Activated T-cell treated with anti-CD3 and anti-CD28 coated beads, Interleukin-2, amount 50 U/mL, for 72 hours (primary cell): ENCODE results near the gene OPRL1. TPM values are rescaled to one million over a fixed set of nuclear protein-coding genes. Genes with fewer than 3 reads are reported as not detected.
"Not testable (repeated sequence)": the region's sequence is repeated elsewhere in the genome, so short reads cannot be mapped to it uniquely, and the experiment has no call there.

Source experiments
- ATAC-seq, 2 donors: fragments of 150-1000 bp; cut with Tn5 transposase; replicated peaks in 1 of 2; 2 replicates each; pipeline ENCODE4 v1.10.0; 2021; ENCODE audit warnings: moderate library complexity in 2 of 2, mild to moderate bottlenecking in 1 of 2
- DNase-seq, 2 donors: peaks; one replicate each; pipeline ENCODE4 v3.0.0; 2021 to 2022; ENCODE audit warnings: mixed read lengths in 1 of 2
- H3K27ac Mint-ChIP-seq: one replicate; pipeline ENCODE4 v1.8.0; 2022; ENCODE audit warnings: mild to moderate bottlenecking, moderate library complexity, mixed read lengths
- H3K27me3 Mint-ChIP-seq: one replicate; pipeline ENCODE4 v1.8.0; 2022; ENCODE audit warnings: low read depth, mixed read lengths
- H3K36me3 Mint-ChIP-seq, 2 donors: one replicate each; pipeline ENCODE4 v1.8.0; 2022; ENCODE audit warnings: mixed read lengths in 2 of 2, mild to moderate bottlenecking in 1 of 2; ENCODE audit not compliant: insufficient read depth in 2 of 2
- H3K4me1 Mint-ChIP-seq: one replicate; pipeline ENCODE4 v1.8.0; 2022; ENCODE audit warnings: low read depth, mixed read lengths
- H3K4me3 Mint-ChIP-seq, 2 donors: one replicate each; pipeline ENCODE4 v1.8.0; 2022; ENCODE audit warnings: mild to moderate bottlenecking in 2 of 2, mixed read lengths in 2 of 2, moderate library complexity in 2 of 2
- H3K9me3 Mint-ChIP-seq, 2 donors: one replicate each; pipeline ENCODE4 v1.8.0; 2022; ENCODE audit warnings: mixed read lengths in 2 of 2
- total RNA-seq, 2 donors: library from RNA; stranded (reverse); gene quantifications; one replicate each; pipeline ENCODE4 v1.2.3, GENCODE V29; 2022

OPRL1 gene
- total RNA-seq, 2 donors from 2014 or later = 1.3 to 1.7 TPM

- Mint-ChIP-seq H3K27me3 (no peaks in the 10 kb centered on the region), H3K4me3 (no peak overlapping the region), H3K36me3 (no peaks in the 10 kb centered on the region), H3K4me1 (no peaks in the 10 kb centered on the region), H3K9me3 (no peaks in the 10 kb centered on the region), H3K27ac (no peak overlapping the region)
- DNase-seq (no peak), ATAC-seq (no peak)
These were observed 34.6 kb downstream of the OPRL1 start for GRCh38 chr20:64114356-64114971.

- H3K9me3 Mint-ChIP-seq = no peaks in the 10 kb centered on the region
- peaks cover 6% of the 10 kb centered on the region for H3K4me1 Mint-ChIP-seq
- ATAC-seq (no peak), DNase-seq (no peak)
- no peaks in the 10 kb centered on the region for H3K36me3 Mint-ChIP-seq
- no peak overlapping the region for H3K27ac Mint-ChIP-seq
- H3K4me3 Mint-ChIP-seq = no peak overlapping the region
- H3K27me3 Mint-ChIP-seq = no peaks in the 10 kb centered on the region
These were observed 35.5 kb downstream of the OPRL1 start for GRCh38 chr20:64115171-64115911.

GRCh38 chr20:64116016-64116415 is 36.1 kb downstream of the OPRL1 start:
- Mint-ChIP-seq H3K36me3 (no peaks in the 10 kb centered on the region), H3K27ac (no peak overlapping the region), H3K4me3 (no peak overlapping the region), H3K9me3 (no peaks in the 10 kb centered on the region), H3K27me3 (no peaks in the 10 kb centered on the region), H3K4me1 (peaks cover 9% of the 10 kb centered on the region)
- DNase-seq (no peak), ATAC-seq (no peak)

- no peak for ATAC-seq
- no peak for DNase-seq
- peaks cover 9% of the 10 kb centered on the region for H3K4me1 Mint-ChIP-seq
- H3K4me3 Mint-ChIP-seq = no peak overlapping the region
- no peak overlapping the region for H3K27ac Mint-ChIP-seq
- no peaks in the 10 kb centered on the region for H3K9me3 Mint-ChIP-seq
- H3K36me3 Mint-ChIP-seq = no peaks in the 10 kb centered on the region
- no peaks in the 10 kb centered on the region for H3K27me3 Mint-ChIP-seq
These were observed 36.9 kb downstream of the OPRL1 start for GRCh38 chr20:64116541-64117431.

- not testable (repeated sequence) for H3K4me1 Mint-ChIP-seq, ATAC-seq, H3K27ac Mint-ChIP-seq, DNase-seq, H3K9me3 Mint-ChIP-seq, H3K4me3 Mint-ChIP-seq, H3K27me3 Mint-ChIP-seq, H3K36me3 Mint-ChIP-seq
These were observed 37.5 kb downstream of the OPRL1 start for GRCh38 chr20:64117432-64117777.

GRCh38 chr20:64119301-64119680 is 39.4 kb downstream of the OPRL1 start:
- ATAC-seq (no peak), DNase-seq (no peak)
- H3K4me1 Mint-ChIP-seq = peaks cover 9% of the 10 kb centered on the region
- no peaks in the 10 kb centered on the region for H3K27me3 Mint-ChIP-seq
- no peak overlapping the region for H3K27ac Mint-ChIP-seq
- H3K36me3 Mint-ChIP-seq = no peaks in the 10 kb centered on the region
- no peaks in the 10 kb centered on the region for H3K9me3 Mint-ChIP-seq
- H3K4me3 Mint-ChIP-seq = no peak overlapping the region

GRCh38 chr20:64119681-64120341 is 39.9 kb downstream of the OPRL1 start:
- no peaks in the 10 kb centered on the region for H3K9me3 Mint-ChIP-seq
- ATAC-seq (peak in 1 of 2 donors; percentile 35), DNase-seq (no peak)
- no peak overlapping the region for H3K27ac Mint-ChIP-seq
- H3K4me3 Mint-ChIP-seq = peak overlapping the region; percentile 63 to 72
- no peaks in the 10 kb centered on the region for H3K27me3 Mint-ChIP-seq
- peaks cover 9% of the 10 kb centered on the region for H3K4me1 Mint-ChIP-seq
- no peaks in the 10 kb centered on the region for H3K36me3 Mint-ChIP-seq

GRCh38 chr20:64121586-64121985 is 41.7 kb downstream of the OPRL1 start:
- H3K9me3 Mint-ChIP-seq = no peaks in the 10 kb centered on the region
- no peaks in the 10 kb centered on the region for H3K36me3 Mint-ChIP-seq
- DNase-seq = no peak
- H3K27me3 Mint-ChIP-seq = no peaks in the 10 kb centered on the region
- no peak overlapping the region for H3K4me3 Mint-ChIP-seq
- H3K27ac Mint-ChIP-seq = no peak overlapping the region
- H3K4me1 Mint-ChIP-seq = peaks cover 9% of the 10 kb centered on the region
- ATAC-seq = no peak

- not testable (repeated sequence) for H3K4me3 Mint-ChIP-seq, H3K9me3 Mint-ChIP-seq, H3K4me1 Mint-ChIP-seq, H3K36me3 Mint-ChIP-seq, H3K27me3 Mint-ChIP-seq, DNase-seq, H3K27ac Mint-ChIP-seq, ATAC-seq
These were observed 43.0 kb downstream of the OPRL1 start for GRCh38 chr20:64122927-64123326.

- not testable (repeated sequence) for DNase-seq, H3K4me3 Mint-ChIP-seq, H3K4me1 Mint-ChIP-seq, H3K27me3 Mint-ChIP-seq, ATAC-seq, H3K27ac Mint-ChIP-seq, H3K9me3 Mint-ChIP-seq, H3K36me3 Mint-ChIP-seq
These were observed 43.6 kb downstream of the OPRL1 start for GRCh38 chr20:64123517-64123916.

- no peak for DNase-seq
- H3K36me3 Mint-ChIP-seq = no peaks in the 10 kb centered on the region
- H3K9me3 Mint-ChIP-seq = no peaks in the 10 kb centered on the region
- H3K4me1 Mint-ChIP-seq = no peaks in the 10 kb centered on the region
- no peak overlapping the region for H3K27ac Mint-ChIP-seq
- no peak overlapping the region for H3K4me3 Mint-ChIP-seq
- ATAC-seq = no peak
- peaks cover 16% of the 10 kb centered on the region for H3K27me3 Mint-ChIP-seq
These were observed 49.4 kb downstream of the OPRL1 start for GRCh38 chr20:64129146-64129782.

GRCh38 chr20:64130271-64130670 is 50.4 kb downstream of the OPRL1 start:
- H3K27ac Mint-ChIP-seq = no peak overlapping the region
- H3K9me3 Mint-ChIP-seq = no peaks in the 10 kb centered on the region
- H3K27me3 Mint-ChIP-seq = peaks cover 16% of the 10 kb centered on the region
- no peaks in the 10 kb centered on the region for H3K4me1 Mint-ChIP-seq
- no peak overlapping the region for H3K4me3 Mint-ChIP-seq
- ATAC-seq = no peak
- H3K36me3 Mint-ChIP-seq = no peaks in the 10 kb centered on the region
- DNase-seq = no peak
